Measurements from ENCODE around the gene MED13L.

MED13L gene

DNA sequence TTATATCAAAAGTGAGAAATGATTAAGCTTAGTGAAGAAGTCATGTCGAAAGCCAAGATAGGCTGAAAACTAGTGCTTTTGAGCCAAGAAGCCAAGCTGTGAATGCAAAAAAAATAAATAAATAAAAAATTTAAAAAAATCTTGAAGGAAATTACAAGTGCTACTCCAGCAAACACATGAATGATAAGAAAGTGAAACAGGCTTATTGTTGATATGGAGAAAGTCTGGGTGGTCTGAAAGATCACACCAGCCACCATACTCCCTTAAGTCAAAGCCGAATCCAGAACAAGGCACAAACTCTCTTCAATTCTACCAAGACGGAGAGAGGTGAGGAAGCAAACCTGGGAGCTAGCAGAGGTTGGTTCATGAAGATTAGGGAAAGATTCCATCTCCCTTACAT lies 49.7 kb downstream of the MED13L start:
- no peak for DNase-seq
- intact Hi-C loops (cut with DNase I), result no loop called here

DNA sequence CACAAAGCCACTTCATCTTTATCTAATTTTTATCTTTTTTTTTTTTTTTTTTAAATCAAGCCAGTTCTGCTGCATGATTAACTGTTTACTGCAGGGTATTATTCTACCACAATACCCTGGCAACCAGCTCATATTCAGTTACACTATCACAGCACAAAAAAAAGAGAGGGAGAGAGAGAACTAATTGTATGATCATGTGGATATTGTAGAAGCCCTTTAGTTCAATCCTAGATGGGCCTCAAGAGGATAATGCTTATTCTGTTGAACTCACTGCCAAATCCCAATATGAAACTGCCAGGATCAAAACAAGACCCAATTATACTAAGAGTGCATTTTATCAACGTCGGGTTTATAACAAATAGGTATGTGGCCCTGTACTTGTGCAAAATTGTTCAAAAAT lies 51.5 kb downstream of the MED13L start:
- intact Hi-C loops (cut with DNase I), result no loop called here
- no peak for DNase-seq

DNA sequence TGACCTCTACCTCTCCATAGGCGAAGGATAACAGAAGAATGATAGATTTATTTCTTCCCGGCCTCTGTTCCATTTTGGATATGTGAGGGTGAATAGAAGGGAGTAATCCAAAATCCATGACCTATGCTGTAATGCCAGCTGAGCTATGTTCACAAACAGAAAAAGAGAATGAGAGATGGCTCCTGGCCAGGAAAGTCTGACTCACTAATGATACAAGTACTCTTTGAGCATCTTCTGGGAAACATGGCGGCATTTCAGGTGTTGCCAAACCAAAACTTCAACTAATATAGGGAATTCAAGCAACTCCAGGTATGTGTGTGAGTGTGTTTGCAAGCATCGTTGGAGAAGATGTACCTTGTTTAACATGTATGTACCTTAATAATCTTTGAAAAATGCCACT lies 55.1 kb downstream of the MED13L start:
- intact Hi-C loops (cut with DNase I), result no loop called here
- peak in 21 of 42 donors; percentile 12 to 86 (median 58) for DNase-seq

DNA sequence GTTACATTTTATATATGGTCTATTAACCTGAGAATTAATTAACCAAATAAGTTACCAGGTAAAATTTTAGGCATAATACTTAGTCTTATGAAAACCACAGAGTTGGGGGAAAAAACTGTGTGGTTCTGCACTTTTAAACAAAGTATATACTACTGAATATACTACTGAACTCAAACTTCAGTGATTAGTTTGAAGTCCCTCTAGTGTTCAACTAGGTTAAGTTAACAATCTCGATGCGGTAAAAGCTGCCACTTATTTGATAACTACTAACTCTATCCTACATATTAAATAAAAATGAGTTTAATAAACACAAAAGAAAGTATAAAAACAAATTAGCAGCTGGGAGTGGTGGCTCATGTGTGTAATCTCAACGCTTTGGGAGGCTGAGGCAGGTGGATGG lies 56.7 kb downstream of the MED13L start:
- no peak for DNase-seq

DNA sequence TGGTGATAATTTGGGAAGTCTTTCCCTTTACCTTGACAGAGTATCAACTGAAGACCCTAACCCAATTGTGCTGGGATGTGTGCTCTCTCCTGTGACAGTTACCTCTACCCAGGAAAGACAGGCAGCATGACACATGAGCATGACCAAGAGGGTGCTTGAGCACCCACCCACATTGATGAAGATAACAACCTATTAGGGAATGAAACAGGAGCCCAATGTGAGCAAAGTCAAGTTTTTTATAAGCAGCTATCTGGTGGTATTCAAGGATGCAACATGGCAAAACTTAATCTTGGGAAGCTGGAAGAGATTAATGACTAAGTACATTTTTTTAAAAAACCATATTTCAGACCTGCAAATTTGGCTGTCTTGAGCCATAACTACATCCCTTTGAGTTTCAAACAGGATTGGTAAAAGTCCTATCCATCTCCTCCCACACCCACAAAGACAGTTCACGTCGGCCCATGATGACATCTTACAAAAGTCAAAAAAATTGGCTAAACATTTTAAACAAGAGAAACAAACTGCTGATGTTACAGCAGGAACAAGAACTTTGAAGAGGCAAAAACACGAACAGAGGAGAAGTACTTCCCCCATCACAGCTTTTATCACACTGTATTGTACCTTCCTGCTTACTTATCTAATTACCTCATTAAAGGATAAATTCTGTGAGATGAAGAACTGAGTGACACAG lies 60.3 kb downstream of the MED13L start:
- no peak for DNase-seq
- intact Hi-C loops (cut with DNase I), result no loop called here

More for the DNA sequence above, 56.7 kb downstream of the MED13L start:
- intact Hi-C loops (cut with DNase I), result no loop called here

DNA sequence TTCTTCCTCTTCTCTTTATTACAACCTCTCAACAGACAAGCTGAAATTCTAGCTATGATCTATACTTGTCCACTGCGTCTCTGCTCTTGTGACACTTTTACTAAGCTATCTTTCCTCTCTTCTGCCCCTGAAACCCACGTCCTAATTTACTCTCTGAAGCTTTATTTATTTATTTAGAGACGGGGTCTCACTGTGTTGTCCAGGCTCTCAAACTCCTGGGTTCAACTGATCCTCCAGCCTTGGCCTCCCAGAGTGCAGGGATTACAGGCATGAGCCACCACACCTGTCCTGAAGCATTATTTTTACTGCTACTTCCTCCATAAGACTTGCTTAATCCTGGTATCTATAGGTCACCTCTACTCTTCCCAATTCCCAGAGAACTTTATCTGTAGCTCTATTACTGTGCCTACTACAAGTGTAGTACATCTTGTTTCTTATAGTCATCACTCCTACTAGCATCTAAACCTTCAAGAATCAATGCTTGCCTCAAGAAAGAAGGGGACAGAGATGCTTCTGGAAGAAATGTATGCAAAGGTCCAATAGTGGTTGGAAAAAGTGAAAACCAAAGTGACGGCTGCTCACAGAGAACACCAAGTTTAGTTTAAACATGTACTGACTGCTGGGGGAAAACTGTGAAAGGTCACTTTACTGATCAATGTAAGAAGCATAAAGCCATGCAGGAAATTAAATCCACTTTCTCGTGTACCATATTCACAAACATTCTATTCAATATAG lies 61.3 kb downstream of the MED13L start:
- no peak for DNase-seq
- intact Hi-C loops (cut with DNase I), result no loop called here

DNA sequence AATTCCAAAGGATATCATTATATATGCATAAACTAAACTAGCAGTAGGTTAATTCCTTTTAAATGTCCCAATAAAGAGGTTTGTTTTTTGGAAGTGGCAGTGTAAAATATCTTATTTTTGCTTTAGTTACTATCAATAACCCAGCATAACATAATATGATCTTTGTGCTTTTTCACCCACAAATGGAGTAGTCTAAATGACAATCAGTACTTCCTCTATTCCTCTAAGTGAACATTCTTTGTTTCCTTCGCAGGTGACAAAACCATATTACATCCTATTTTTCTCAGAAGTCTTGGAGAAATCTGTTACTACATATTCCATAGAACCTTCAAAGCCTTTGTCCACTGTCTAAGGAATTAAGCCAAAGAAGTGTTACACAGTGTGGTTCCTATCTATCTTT lies 62.5 kb downstream of the MED13L start:
- no peak for DNase-seq
- intact Hi-C loops (cut with DNase I), result no loop called here

DNA sequence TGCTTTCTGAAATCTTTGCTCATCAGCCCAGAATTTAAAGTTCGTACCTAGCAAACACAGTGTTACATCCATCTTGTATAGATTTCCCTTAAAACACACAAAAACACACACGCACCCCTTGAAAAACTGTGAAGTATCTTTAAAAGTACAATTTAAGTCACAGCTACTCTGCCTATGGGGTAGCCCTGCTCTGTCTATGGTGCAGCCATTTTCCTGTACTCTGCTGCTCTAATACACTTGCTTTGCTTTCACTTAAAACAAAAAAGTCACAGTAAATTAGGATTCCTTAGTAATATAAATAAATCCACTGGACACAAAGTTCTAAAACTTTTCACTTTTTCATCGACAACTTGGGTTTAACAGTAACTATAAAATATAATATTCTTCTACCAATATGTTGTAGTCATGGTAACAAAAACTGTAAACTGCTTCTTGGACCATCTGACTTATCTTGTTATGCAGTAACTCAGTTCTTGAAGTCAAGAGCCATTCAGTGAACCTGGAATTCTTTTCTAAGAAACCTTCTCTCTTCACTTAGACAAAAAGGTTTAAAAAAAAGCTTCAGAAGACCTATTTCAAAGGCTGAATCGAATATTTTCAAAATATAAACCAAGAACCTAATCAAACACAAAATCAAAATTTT lies 63.5 kb downstream of the MED13L start:
- no peak for DNase-seq
- intact Hi-C loops (cut with DNase I), result no loop called here

DNA sequence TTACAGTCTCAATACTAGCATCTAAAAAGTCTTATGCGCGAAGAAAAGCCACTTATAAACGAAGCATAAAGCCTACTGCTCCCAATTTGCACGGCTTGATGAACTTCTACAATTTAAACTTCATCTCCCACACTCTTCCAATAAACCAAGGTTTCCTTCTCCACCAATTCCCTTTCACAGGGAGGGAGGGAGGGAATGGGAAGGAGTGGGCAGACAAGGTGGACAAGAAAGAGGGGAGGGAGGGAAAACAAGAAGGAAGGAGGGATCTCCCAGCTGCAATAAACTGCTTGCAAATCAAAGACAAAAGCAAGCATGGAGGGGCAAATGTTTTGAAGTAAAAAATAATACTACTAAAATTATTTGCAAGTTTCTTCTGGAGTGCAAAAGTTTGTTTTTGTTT lies 64.5 kb downstream of the MED13L start:
- no peak for DNase-seq
- intact Hi-C loops (cut with DNase I), result no loop called here

DNA sequence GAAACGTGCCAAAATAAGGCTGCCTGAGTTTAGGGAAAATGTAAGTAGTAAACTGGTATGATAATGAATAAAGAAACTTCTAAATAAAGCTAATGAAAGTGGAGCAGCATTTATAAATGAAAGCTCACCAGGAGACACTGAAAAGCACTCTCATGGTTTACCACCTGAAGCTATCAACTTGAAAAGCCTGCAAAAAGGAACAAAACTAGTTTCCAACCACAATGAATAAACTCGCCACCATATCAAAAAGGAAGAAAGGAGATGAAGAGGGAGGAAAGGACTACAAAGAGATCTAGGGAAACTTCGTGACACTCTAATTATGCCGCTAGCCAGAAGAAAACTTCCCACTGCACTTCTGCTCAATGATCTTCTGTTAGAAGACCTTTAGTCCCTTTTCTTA lies 66.7 kb downstream of the MED13L start:
- intact Hi-C loops (cut with DNase I), result no loop called here
- DNase-seq, result no peak

DNA sequence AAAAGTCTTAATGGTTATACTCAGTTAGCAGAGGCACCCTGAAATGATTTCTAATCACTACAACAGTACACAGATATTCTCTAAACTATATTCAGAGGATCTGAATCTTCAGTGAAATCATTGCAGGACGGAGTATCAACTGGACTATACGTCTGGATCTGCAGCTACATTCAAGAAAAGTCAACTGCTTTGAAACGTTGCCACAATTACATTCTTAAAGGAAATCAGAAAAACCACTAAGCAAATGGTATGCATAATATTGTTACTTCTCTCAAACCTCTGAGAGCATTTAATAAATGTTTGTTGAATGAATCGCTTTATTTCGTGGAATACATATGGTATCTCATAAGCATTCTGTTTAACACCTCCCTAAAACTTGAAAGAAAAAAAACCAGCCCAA lies 67.4 kb downstream of the MED13L start:
- intact Hi-C loops (cut with DNase I), result no loop called here
- DNase-seq, result no peak

DNA sequence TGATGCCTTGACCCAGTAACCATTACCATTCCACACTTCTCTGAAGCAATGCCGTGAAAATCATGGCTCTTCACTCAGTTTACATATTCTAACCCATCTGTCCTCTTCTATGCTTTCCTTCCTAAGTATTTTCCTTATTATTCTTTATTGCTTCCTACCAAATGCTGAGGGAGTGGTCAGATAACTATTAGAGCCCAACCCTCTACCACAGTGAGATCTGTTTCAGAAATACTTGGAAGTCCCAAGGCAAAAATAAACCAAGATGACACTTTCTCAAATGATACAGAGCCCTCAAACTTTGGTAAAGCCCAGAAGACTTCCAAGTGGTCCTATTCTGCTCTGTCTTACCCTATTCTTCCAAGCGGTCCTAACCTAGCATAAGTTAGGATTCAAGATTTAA lies 68.0 kb downstream of the MED13L start:
- no peak for DNase-seq
- intact Hi-C loops (cut with DNase I), result no loop called here

DNA sequence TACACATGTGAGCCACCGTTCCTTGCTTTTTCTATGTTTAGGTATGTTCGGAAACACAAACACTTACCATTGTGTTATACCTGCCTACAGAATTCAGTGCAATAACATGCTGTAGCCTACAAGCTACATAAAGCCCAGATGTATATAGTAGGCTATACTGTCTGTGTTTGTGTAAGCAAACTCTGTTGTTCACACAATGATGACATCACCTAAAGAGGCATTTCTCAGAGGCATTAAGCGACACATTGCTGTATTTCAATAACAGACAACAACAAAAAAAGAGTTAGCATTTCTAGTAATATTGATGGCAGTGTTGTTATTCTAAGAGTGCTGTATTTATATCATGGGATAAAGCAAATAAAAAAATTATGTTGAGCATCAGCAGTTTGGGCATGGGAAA lies 70.2 kb downstream of the MED13L start:
- intact Hi-C loops (cut with DNase I), result no loop called here
- DNase-seq, result no peak

DNA sequence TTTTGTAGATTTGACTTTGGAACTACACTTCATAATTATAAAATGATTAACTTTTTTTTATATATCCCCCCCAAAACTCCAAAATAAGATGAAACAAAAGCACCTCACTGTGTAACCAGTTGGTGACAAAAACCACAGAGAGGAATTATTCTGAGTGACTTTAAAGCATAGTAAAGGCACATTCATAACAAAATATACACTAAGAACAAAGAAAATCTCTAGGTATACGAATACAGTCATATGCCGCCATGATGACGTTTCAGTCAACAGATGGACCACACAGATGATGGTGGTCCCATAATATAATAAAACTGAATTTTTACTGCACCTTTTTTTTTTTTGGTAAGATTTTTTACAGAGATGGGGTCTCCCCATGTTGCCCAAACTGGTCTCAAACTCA lies 70.7 kb downstream of the MED13L start:
- intact Hi-C loops (cut with DNase I), result no loop called here
- no peak for DNase-seq

DNA sequence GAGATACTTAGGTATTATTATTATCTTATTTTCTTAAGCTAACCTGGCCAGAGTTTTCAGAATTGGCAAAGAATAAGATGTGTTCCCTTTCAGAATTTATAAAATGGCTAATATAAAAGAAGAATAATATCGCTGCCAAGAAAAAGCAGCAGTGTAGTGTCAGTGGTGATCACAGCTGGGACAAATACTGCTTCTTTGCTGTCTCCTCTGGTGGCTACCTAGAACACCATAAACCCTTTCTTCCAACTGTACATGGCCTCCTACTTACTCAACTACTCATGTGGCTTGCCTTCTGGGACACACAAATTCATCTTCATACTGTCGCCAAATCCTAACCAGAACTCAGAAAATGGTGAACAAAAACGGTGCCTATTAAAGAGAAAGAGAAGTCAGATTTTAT lies 72.7 kb downstream of the MED13L start:
- intact Hi-C loops (cut with DNase I), result no loop called here
- DNase-seq, result no peak

DNA sequence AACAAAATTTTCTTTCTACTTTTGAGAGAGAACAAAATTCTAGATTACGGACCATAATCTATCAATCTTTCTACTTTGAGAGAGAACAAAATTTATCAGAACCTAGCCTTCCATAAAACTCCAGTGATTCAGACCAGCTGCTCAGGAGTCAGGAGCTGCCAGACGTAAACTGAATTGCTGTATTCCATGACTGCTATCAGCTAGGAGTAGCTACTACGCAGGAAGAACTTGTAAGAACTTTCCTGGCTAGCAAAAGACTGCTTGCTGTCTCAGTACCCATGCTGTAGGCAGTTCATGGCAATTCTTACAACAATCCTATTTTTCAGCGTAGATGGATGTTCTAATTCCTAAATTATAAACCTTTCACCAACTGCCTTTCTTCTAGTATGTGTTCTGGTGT lies 73.3 kb downstream of the MED13L start:
- intact Hi-C loops (cut with DNase I), result no loop called here
- no peak for DNase-seq

DNA sequence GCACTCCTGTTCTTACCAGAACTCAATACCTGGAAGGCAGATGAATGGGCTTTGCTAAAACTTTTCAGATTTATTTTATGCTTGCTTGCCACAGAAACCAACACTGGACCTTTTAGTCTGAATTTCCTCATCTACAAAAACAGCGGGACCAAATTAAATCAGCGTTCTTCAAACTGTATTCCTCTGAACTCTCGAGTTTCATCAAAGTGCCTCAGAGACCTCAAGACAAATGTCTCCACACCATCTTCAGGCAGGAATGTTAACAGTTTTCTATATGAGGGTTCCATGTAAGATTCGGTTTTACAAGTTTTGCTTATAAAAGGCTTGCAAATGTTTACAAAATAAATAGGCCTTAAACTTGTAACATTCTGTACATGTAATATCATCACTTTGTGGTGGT lies 74.6 kb downstream of the MED13L start:
- no peak for DNase-seq
- intact Hi-C loops (cut with DNase I), result no loop called here

DNA sequence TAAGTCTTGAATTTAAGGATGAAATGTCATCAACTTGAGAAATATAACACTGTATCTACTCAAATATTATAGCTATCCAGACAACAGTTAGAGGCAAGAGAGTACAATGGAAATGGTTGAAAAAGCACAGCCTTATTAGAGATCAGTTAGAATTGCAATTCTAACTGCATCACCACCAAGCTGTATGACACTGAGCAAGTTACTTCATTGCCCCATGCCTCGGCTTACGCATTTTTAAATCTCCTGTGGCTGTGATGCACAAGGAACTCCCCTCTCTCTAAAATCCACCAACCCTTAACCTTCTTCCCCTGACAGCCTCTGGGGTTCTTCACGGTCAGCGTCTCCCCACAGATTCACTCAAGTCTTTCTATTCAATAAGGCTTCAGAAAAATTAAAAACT lies 75.1 kb downstream of the MED13L start:
- intact Hi-C loops (cut with DNase I), result no loop called here
- DNase-seq, result no peak

DNA sequence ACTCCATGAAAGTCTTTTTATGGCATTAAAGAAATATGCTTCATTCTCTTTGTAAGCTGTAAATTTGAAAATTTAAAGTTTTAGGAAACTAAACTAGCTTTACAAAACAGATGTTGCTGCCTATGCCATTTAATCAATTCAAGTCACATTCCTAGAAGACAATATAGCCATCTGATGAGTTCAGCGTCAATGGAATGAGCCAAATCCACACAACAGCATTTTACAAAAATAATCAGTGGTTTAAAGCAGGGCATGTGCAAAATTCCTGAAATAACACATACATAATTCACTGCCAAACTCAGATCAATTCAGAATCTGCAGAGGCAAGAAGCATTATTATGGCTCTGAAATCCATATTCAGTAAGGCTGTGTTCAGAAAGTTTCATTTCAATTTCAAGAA lies 75.6 kb downstream of the MED13L start:
- intact Hi-C loops (cut with DNase I), result no loop called here
- no peak for DNase-seq

DNA sequence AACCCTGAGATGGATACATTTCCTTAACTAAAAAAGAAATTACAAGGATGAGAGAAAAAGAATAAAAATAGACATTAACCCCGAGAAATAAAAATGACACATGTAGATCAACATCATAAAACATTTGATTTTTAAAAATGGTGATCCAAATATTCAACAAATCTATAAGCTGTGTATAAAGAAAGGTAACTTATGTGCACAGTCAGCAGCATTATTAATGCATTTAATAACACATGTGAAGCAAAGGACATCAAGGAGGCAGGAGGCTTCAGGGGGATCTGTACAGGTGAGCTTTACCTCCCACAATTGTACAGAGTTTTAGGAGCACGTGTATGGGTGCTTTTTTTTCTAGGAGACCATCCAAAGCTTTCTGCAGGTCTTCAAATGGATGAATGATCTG lies 76.1 kb downstream of the MED13L start:
- DNase-seq, result no peak
- intact Hi-C loops (cut with DNase I), result no loop called here

DNA sequence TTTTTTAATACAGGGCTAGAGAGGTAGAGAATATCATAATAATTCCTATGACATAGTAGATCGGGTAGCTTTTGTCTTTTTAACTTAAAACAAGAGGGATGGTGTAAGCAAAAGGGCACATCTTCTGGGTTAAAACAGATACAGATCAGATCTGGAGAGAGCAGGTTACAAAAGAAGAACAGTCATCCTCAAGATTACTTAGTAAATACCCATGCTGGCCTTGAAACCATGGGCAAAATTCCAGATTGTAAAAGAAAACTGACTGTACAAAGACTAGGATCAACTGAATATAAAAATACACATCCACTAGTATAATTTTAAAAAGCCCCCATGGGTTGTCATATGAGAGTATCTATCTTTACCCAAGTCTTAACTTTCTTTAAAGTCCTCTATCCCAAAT lies 76.7 kb downstream of the MED13L start:
- no peak for DNase-seq
- intact Hi-C loops (cut with DNase I), result no loop called here

Data from head of caudate nucleus (tissue), 42 donors.